Stomach (tissue), 4 donors: ENCODE measurements around the gene SGK2.

Experiments
- CTCF ChIP-seq, 7 experiments: fragments of 450-650 bp in 4 of 7; fragments of 200-600 bp in 3 of 7; sonication (generic) in 3 of 7; IDR thresholded peaks; one replicate each; pipeline ENCODE4 v1.5.1; 2016 to 2019; ENCODE audit warnings: antibody characterized with exemption in 7 of 7, control low read depth in 2 of 7, mild to moderate bottlenecking in 1 of 7
- POLR2A ChIP-seq, 4 donors: fragments of 450-650 bp; IDR thresholded peaks; one replicate each; pipeline ENCODE4 v1.6.1; 2016; ENCODE audit warnings: antibody characterized with exemption in 4 of 4, control low read depth in 2 of 4, mild to moderate bottlenecking in 1 of 4, moderate library complexity in 1 of 4
- POLR2AphosphoS5 ChIP-seq, 3 donors: sonication (generic); formaldehyde crosslinking; IDR thresholded peaks; one replicate each; pipeline ENCODE4 v1.6.1; 2016; ENCODE audit warnings: antibody characterized with exemption in 3 of 3

- TF ChIP-seq POLR2A (IDR thresholded peaks at IDR 0.05) (no peak), CTCF (IDR thresholded peaks at IDR 0.05) (no peak), POLR2AphosphoS5 (IDR thresholded peaks at IDR 0.05) (no peak)
These were observed 5.6 kb downstream of the SGK2 start for GRCh38 chr20:43564455-43564854.
